Caco-2 (cell line): Measurements from ENCODE around the gene STPG1. TPM values are rescaled to one million over a fixed set of nuclear protein-coding genes. Genes with fewer than 3 reads are reported as not detected.

ENCODE experiments used
- BruUV-seq: library from RNA; stranded (reverse); fragments of 400-500 nt; replicated peaks from 2 replicates; lab custom pipeline; 2021; lab: Mats Ljungman, UMichigan
- CTCF ChIA-PET: fragments of 300-600 bp; sonication (Branson Sonifier 250); formaldehyde crosslinking; loops from one replicate; lab custom pipeline; 2022; ENCODE audit warnings: antibody characterized with exemption; lab: Charles Lee
- POLR2A ChIA-PET: fragments of 300-600 bp; sonication (Branson Sonifier 250); formaldehyde crosslinking; loops from one replicate; lab custom pipeline; 2022; ENCODE audit warnings: antibody characterized with exemption; lab: Charles Lee
- DNase-seq, 2 experiments: peaks; one replicate each; pipeline versions ENCODE4 v3.0.0 to v3.0.0-alpha.2; 2020 to 2022
- H3K27me3 ChIP-seq: replicated peaks from 2 replicates; pipeline ENCODE4 v1.6.0; 2011; ENCODE audit warnings: low read length; ENCODE audit not compliant: control insufficient read depth, insufficient read depth
- H3K36me3 ChIP-seq: 2 replicates; pipeline ENCODE4 v1.5.1; 2011; ENCODE audit warnings: low read length; ENCODE audit not compliant: control insufficient read depth, insufficient read depth
- H3K4me1 ChIP-seq: fragments of 250-450 bp; sonication (Bioruptor Pico); 2 replicates; pipeline ENCODE4 v1.5.1; 2020; ENCODE audit warnings: mild to moderate bottlenecking
- H3K4me3 ChIP-seq: 2 replicates; pipeline ENCODE4 v1.5.1; 2011; ENCODE audit warnings: low read depth, mild to moderate bottlenecking, control low read depth, low read length
- H3K9me3 ChIP-seq: fragments of 250-450 bp; sonication (Bioruptor Pico); 2 replicates; pipeline ENCODE4 v1.5.1; 2020; ENCODE audit warnings: mild to moderate bottlenecking, moderate library complexity
- H3K27ac Mint-ChIP-seq: one replicate; pipeline ENCODE4 v1.8.0; 2022; ENCODE audit warnings: mixed read lengths; ENCODE audit not compliant: unreplicated experiment
- H3K27me3 Mint-ChIP-seq: one replicate; pipeline ENCODE4 v1.8.0; 2022; ENCODE audit warnings: mixed read lengths; ENCODE audit not compliant: insufficient read depth, unreplicated experiment
- H3K36me3 Mint-ChIP-seq: one replicate; pipeline ENCODE4 v1.8.0; 2022; ENCODE audit warnings: mild to moderate bottlenecking, mixed read lengths; ENCODE audit not compliant: insufficient read depth, unreplicated experiment
- H3K4me1 Mint-ChIP-seq: one replicate; pipeline ENCODE4 v1.8.0; 2022; ENCODE audit warnings: low read depth, mixed read lengths; ENCODE audit not compliant: unreplicated experiment
- H3K4me3 Mint-ChIP-seq: one replicate; pipeline ENCODE4 v1.8.0; 2022; ENCODE audit warnings: mild to moderate bottlenecking, moderate library complexity, mixed read lengths; ENCODE audit not compliant: unreplicated experiment
- H3K9me3 Mint-ChIP-seq: one replicate; pipeline ENCODE4 v1.8.0; 2022; ENCODE audit warnings: mixed read lengths; ENCODE audit not compliant: unreplicated experiment
- intact Hi-C: fragments of 100-400 bp; cut with micrococcal nuclease; formaldehyde crosslinking; loops from one replicate; pipeline ENCODE4 v1.10.0; 2022; ENCODE audit not compliant: unreplicated experiment
- total RNA-seq: library from RNA; stranded (reverse); gene quantifications from 2 replicates; pipeline ENCODE4 v1.2.3, GENCODE V29; 2022
- TF ChIP-seq, protein P1 (sequence below), 2 experiments: fragments of 200-600 bp in 1 of 2; IDR thresholded peaks; 1 replicate in 1 of 2; 2 replicates in 1 of 2; pipeline versions ENCODE4 v1.5.1 to v1.8.0; 2011 to 2022; ENCODE audit warnings: antibody characterized with exemption in 1 of 2, control low read depth in 1 of 2, inconsistent platforms in 1 of 2, low read depth in 1 of 2, low read length in 1 of 2, mild to moderate bottlenecking in 1 of 2, moderate library complexity in 1 of 2; ENCODE audit not compliant: insufficient read depth in 1 of 2, severe bottlenecking in 1 of 2, unreplicated experiment in 1 of 2

Gene STPG1
- total RNA-seq, 1 experiment from 2014 or later: 8.6 TPM

DNA sequence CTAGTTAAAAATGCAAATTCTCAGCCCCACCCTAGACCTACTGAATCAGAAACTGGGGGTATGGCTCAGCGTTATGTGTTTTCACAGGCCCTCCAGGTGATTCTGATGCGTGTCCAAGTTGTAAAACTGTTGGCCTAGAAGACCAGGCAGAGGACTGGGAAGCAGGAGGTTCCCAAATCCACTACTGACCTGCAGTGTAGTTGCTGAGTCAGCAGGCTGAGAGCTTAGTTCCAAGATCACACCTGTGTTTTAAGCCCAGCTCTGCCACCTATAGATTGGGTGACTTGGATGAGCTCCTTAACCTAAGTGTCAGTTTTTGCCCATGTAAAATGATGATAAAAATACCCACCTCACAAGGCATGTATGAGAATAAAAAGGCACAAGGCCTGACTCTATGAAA, 90.3 kb downstream of the STPG1 start:
- Histone ChIP-seq H3K9me3 (no peaks in the 10 kb centered on the region), H3K36me3 (no peaks in the 10 kb centered on the region), H3K4me1 (no peaks in the 10 kb centered on the region; the same call in 1 of the 2 replicates), H3K4me3 (no peak overlapping the region), H3K27me3 (no peaks in the 10 kb centered on the region)
- no peaks in the 10 kb centered on the region for H3K36me3 Mint-ChIP-seq
- intact Hi-C loops: no loop called here
- ChIA-PET CTCF (interaction anchor here (1.6 kb wide), 1 partner anchor 172 kb away, joined by 4 read pairs; no protein-coding TSS in a partner anchor), POLR2A (no interaction called here)
- no peak for DNase-seq
- no peaks in the 10 kb centered on the region for H3K9me3 Mint-ChIP-seq
- TF ChIP-seq, protein P1, sequence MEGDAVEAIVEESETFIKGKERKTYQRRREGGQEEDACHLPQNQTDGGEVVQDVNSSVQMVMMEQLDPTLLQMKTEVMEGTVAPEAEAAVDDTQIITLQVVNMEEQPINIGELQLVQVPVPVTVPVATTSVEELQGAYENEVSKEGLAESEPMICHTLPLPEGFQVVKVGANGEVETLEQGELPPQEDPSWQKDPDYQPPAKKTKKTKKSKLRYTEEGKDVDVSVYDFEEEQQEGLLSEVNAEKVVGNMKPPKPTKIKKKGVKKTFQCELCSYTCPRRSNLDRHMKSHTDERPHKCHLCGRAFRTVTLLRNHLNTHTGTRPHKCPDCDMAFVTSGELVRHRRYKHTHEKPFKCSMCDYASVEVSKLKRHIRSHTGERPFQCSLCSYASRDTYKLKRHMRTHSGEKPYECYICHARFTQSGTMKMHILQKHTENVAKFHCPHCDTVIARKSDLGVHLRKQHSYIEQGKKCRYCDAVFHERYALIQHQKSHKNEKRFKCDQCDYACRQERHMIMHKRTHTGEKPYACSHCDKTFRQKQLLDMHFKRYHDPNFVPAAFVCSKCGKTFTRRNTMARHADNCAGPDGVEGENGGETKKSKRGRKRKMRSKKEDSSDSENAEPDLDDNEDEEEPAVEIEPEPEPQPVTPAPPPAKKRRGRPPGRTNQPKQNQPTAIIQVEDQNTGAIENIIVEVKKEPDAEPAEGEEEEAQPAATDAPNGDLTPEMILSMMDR (IDR thresholded peaks at IDR 0.05; ENCODE audit: insufficient read depth in 1 of 2, low read depth in 1 of 2, low read length in 1 of 2, severe bottlenecking in 1 of 2, unreplicated experiment in 1 of 2): no peak
- peaks cover 6% of the 10 kb centered on the region for H3K4me1 Mint-ChIP-seq
- H3K27ac Mint-ChIP-seq: no peak overlapping the region
- H3K4me3 Mint-ChIP-seq: no peak overlapping the region
- H3K27me3 Mint-ChIP-seq: no peaks in the 10 kb centered on the region
- BruUV-seq: no TSS peak

DNA sequence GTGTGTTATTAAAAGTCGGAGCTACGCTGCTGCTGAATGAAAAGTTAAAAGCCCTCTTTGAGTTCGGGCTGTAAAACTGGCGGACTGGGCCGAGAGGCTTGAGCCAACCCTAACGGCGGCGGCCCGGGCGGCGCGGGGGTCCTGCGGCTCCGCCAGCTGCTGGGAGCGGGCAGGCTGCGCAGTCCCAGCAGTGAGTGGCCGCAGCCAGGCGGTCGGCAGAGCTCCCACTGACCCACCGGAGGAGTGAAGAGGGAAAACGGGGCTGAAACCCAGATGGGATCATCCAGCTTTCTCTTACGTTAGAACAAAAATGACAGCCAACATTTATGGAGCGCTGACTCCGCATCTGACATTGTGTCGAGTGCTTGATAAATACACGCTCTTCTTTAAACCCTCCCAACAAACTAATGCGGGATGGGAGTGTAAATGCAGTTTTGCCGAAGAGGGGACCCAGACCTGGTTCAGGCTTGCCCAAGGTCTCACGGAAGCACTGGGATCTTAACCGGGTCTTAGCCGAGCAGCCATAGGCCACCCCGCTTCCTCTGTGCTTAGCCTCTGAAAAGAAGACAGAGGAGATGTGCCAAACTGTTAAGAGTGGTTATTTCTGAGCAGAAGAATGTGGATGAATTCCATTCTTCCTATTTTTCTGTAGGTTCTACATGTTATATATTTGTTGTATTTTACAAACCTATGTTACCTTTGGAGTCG, 91.0 kb downstream of the STPG1 start:
- Histone ChIP-seq H3K4me3 (peak overlapping the region; percentile 52), H3K9me3 (no peaks in the 10 kb centered on the region), H3K4me1 (no peaks in the 10 kb centered on the region; the same call in 1 of the 2 replicates), H3K27me3 (no peaks in the 10 kb centered on the region), H3K36me3 (no peaks in the 10 kb centered on the region)
- Mint-ChIP-seq H3K36me3 (no peaks in the 10 kb centered on the region), H3K9me3 (no peaks in the 10 kb centered on the region), H3K4me3 (peak overlapping the region; percentile 74), H3K27me3 (no peaks in the 10 kb centered on the region), H3K27ac (no peak overlapping the region), H3K4me1 (peaks cover 6% of the 10 kb centered on the region)
- BruUV-seq: no TSS peak
- TF ChIP-seq, protein P1 (IDR thresholded peaks at IDR 0.05; ENCODE audit: insufficient read depth in 1 of 2, low read depth in 1 of 2, low read length in 1 of 2, severe bottlenecking in 1 of 2, unreplicated experiment in 1 of 2): no peak
- intact Hi-C loops: no loop called here
- ChIA-PET CTCF (interaction anchor here (1.6 kb wide), 1 partner anchor 172 kb away, joined by 4 read pairs; no protein-coding TSS in a partner anchor), POLR2A (interaction anchor here (0.5 to 0.6 kb wide), 2 partner anchors 134 to 179 kb away, joined by 4 to 5 read pairs; no protein-coding TSS in a partner anchor)
- DNase-seq: no peak

DNA sequence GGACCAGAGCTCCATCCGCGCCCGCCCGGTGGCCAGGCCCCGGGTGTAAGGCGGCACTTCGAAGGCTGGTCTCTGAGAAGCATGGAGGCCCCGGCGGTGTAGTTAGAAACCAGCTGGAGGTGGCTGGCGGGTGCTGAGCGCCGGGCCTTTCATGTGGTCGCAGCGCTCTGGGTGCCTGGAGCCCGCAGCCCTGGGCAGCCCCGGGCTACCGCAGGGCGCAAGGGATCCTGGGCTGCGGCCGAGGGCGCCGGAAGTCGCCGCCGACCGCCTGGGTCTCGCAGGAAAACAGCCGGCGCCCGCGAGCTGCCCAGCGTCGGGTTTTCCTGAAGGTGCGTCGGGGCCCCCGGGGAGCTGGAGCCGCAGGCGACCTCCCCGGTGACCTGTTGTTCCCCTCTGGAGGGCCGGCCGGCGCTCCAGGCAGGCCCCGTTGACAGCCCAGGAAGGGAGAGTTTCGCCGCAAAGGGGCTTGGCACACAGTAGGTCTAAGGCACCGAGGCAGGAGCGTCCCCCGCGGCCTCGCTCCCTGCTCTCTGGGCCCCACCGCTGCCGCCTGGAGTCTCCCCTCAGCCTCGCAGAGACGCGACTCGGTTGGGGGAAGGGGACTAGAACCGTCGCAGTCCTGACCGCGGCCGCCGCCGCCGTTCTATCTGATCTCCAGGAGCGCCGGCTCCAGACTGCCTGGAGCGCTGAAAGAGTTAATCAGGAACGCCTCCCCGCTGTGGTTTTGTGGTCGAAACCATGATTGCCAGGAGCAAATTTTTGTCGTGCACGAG, 91.7 kb downstream of the STPG1 start:
- POLR2A ChIA-PET: interaction anchor here (0.6 to 1.0 kb wide), 2 partner anchors 9 to 133 kb away, joined by 3 to 5 read pairs; no protein-coding TSS in a partner anchor
- intact Hi-C loops: no loop called here

More for the DNA sequence above, 91.7 kb downstream of the STPG1 start:
- CTCF ChIA-PET: interaction anchor here (0.9 to 1.6 kb wide), 2 partner anchors 120 to 171 kb away, joined by 3 to 4 read pairs; no protein-coding TSS in a partner anchor
- peak overlapping the region; percentile 57 for H3K27ac Mint-ChIP-seq
- DNase-seq: peak; percentile 52 to 59
- no peaks in the 10 kb centered on the region for H3K27me3 Mint-ChIP-seq
- peaks cover 6% of the 10 kb centered on the region for H3K4me1 Mint-ChIP-seq
- H3K4me3 Mint-ChIP-seq: peak overlapping the region; percentile 74
- H3K9me3 ChIP-seq: no peaks in the 10 kb centered on the region
- no peaks in the 10 kb centered on the region for H3K27me3 ChIP-seq
- H3K4me3 ChIP-seq: peak overlapping the region; percentile 52
- TF ChIP-seq, protein P1 (IDR thresholded peaks at IDR 0.05; ENCODE audit: insufficient read depth in 1 of 2, low read depth in 1 of 2, low read length in 1 of 2, severe bottlenecking in 1 of 2, unreplicated experiment in 1 of 2): no peak
- H3K4me1 ChIP-seq: no peaks in the 10 kb centered on the region; the same call in 1 of the 2 replicates
- TSS peak; percentile 30 for BruUV-seq
- no peaks in the 10 kb centered on the region for H3K9me3 Mint-ChIP-seq
- no peaks in the 10 kb centered on the region for H3K36me3 Mint-ChIP-seq
- no peaks in the 10 kb centered on the region for H3K36me3 ChIP-seq
